GM12878 (cell line): ENCODE data around the gene AP2B1. TPM values are rescaled to one million over a fixed set of nuclear protein-coding genes. Genes with fewer than 3 reads are reported as not detected.

Experiments used
- ATAC-seq: fragments of 200-7000 bp; cut with Tn5 transposase; 3 replicates; pipeline ENCODE4 v1.9.1; 2020; ENCODE audit warnings: mild to moderate bottlenecking, moderate library complexity
- BruUV-seq: library from RNA; stranded (reverse); fragments of 400-500 nt; replicated peaks from 2 replicates; lab custom pipeline; 2021; lab: Mats Ljungman, UMichigan
- CTCF ChIA-PET: fragments of 300-600 bp; sonication (Branson Sonifier 250); formaldehyde crosslinking; extraction: SDS; loops from one replicate; lab custom pipeline; 2021; ENCODE audit warnings: inconsistent platforms; lab: Yijun Ruan, JAX
- POLR2A ChIA-PET: fragments of 350-600 bp; formaldehyde crosslinking; extraction: SDS; loops from one replicate; lab custom pipeline; 2021; ENCODE audit warnings: inconsistent platforms; lab: Charles Lee
- RAD21 ChIA-PET: fragments of 300-600 bp; sonication (Branson Sonifier 250); formaldehyde crosslinking; loops from one replicate; lab custom pipeline; 2023; ENCODE audit warnings: antibody characterized with exemption; ENCODE audit not compliant: unreplicated experiment; lab: Charles Lee
- SMC1A ChIA-PET: fragments of 300-600 bp; sonication (Branson Sonifier 250); formaldehyde crosslinking; loops from one replicate; lab custom pipeline; 2023; ENCODE audit not compliant: unreplicated experiment, uncharacterized antibody; lab: Charles Lee
- DNase-seq: peaks from one replicate; pipeline ENCODE4 v3.0.0-alpha.2; 2011; ENCODE audit warnings: low read depth, low spot score
- FAIRE-seq: peaks from 3 replicates; lab custom pipeline; 2011; peaks lifted over from hg19 to GRCh38; lab: Jason Lieb, UNC
- H2AFZ ChIP-seq: 2 replicates; pipeline ENCODE4 v1.6.0; 2011; ENCODE audit warnings: low read depth, low read length, control low read depth; ENCODE audit not compliant: control insufficient read depth
- H3K27ac ChIP-seq: 2 replicates; pipeline ENCODE4 v1.5.1; 2011; ENCODE audit warnings: control low read depth; ENCODE audit not compliant: control insufficient read depth, insufficient read depth
- H3K27me3 ChIP-seq, 2 experiments: replicated peaks in 1 of 2; 2 replicates each; pipeline versions ENCODE4 v1.6.0 to v1.6.1; 2011; ENCODE audit warnings: low read length in 1 of 2; ENCODE audit not compliant: control insufficient read depth in 2 of 2, insufficient read depth in 2 of 2
- H3K36me3 ChIP-seq, 2 experiments: 2 replicates each; pipeline ENCODE4 v1.5.1; 2011; ENCODE audit warnings: low read length in 1 of 2; ENCODE audit not compliant: control insufficient read depth in 2 of 2, insufficient read depth in 2 of 2
- H3K4me1 ChIP-seq: 2 replicates; pipeline ENCODE4 v1.6.1; 2011; ENCODE audit warnings: mild to moderate bottlenecking, low read length, moderate library complexity, mixed read lengths; ENCODE audit not compliant: control insufficient read depth, insufficient read depth
- H3K4me2 ChIP-seq: 2 replicates; pipeline ENCODE4 v1.6.0; 2011; ENCODE audit warnings: control low read depth; ENCODE audit not compliant: control insufficient read depth, insufficient read depth
- H3K4me3 ChIP-seq: fragments of 200-600 bp; sonication (generic); 2 replicates; pipeline ENCODE4 v1.5.1; 2016
- H3K79me2 ChIP-seq: 2 replicates; pipeline ENCODE4 v1.6.0; 2011; ENCODE audit warnings: low read length; ENCODE audit not compliant: control insufficient read depth, insufficient read depth
- H3K9ac ChIP-seq: 2 replicates; pipeline ENCODE4 v1.8.0; 2011; ENCODE audit warnings: low read length, control low read depth, mixed read lengths; ENCODE audit not compliant: control insufficient read depth, insufficient read depth
- H3K9me3 ChIP-seq: replicated peaks from 3 replicates; pipeline ENCODE4 v1.5.1; 2011; ENCODE audit warnings: mild to moderate bottlenecking, low read length; ENCODE audit not compliant: control insufficient read depth, insufficient read depth
- H4K20me1 ChIP-seq: 2 replicates; pipeline ENCODE4 v1.6.0; 2011; ENCODE audit not compliant: control insufficient read depth, insufficient read depth
- CBFB ChIP-seq: IDR thresholded peaks from 2 replicates; pipeline ENCODE4 v1.6.1; 2016; ENCODE audit warnings: antibody characterized with exemption, low read depth
- FOXK2 ChIP-seq: fragments of 450-650 bp; IDR thresholded peaks from 2 replicates; pipeline ENCODE4 v1.6.1; 2017; ENCODE audit warnings: mild to moderate bottlenecking, moderate library complexity
- HDAC6 ChIP-seq: fragments of 200-600 bp; sonication (generic); IDR thresholded peaks from one replicate; pipeline ENCODE4 v1.8.0; 2017; ENCODE audit warnings: antibody characterized with exemption; ENCODE audit not compliant: unreplicated experiment
- POLR2A ChIP-seq: IDR thresholded peaks from 2 replicates; pipeline ENCODE4 v1.6.1; 2011; ENCODE audit warnings: low read depth, mild to moderate bottlenecking, low read length
- RAD21 ChIP-seq: IDR thresholded peaks from 2 replicates; pipeline ENCODE4 v1.6.1; 2011; ENCODE audit warnings: mild to moderate bottlenecking, low read depth, low read length, moderate library complexity; ENCODE audit not compliant: insufficient read depth
- USF2 ChIP-seq: IDR thresholded peaks from 2 replicates; pipeline ENCODE4 v1.6.1; 2011; ENCODE audit warnings: low read depth, low read length, improper control_type of control experiment, borderline replicate concordance
- ZNF384 ChIP-seq: IDR thresholded peaks from 2 replicates; pipeline ENCODE4 v1.6.1; 2012; ENCODE audit warnings: low read depth, mild to moderate bottlenecking, low read length, improper control_type of control experiment, borderline replicate concordance
- WGBS: methylation state at CpG from one replicate; pipeline ENCODE4 v1.1.6; 2016; ENCODE audit warnings: low lambda C conversion rate; ENCODE audit not compliant: insufficient replicate concordance, insufficient coverage; ENCODE audit errors: missing lambda C conversion rate; 5-methylcytosine and 5-hydroxymethylcytosine counted together
- in situ Hi-C: fragments of 300-500 bp; cut with MboI; formaldehyde crosslinking; loops from 9 replicates; pipeline ENCODE4 v1.14.3; 2018; ENCODE audit warnings: mixed read lengths
- intact Hi-C: fragments of 100-400 bp; cut with micrococcal nuclease; formaldehyde crosslinking; loops from one replicate; pipeline ENCODE4 v1.14.2; 2022; ENCODE audit not compliant: unreplicated experiment
- polyA plus RNA-seq, 11 experiments: library from polyadenylated mRNA; depleted of rRNA in 4 of 11; unstranded in 6 of 11; stranded (reverse) in 5 of 11; fragments of >200 nt; fragmentation: Nextera tagmentation in 4 of 11; fragmentation: Illumina TruSeq in 1 of 11; extraction: Ambion mirVana in 4 of 11; extraction: Trizol in 1 of 11; gene quantifications; 1 replicate in 1 of 11; 2 replicates in 10 of 11; pipeline versions ENCODE4 v1.2.1 to v1.2.3, GENCODE V29; 2011 to 2016; ENCODE audit warnings: inconsistent platforms in 2 of 11, missing spikeins in 2 of 11, low read depth in 1 of 11
- total RNA-seq, 4 experiments: library from RNA; depleted of rRNA in 3 of 4; stranded (reverse); fragments of >200 nt in 3 of 4; fragmentation: Illumina TruSeq in 1 of 4; extraction: Trizol in 1 of 4; gene quantifications; 2 replicates each; pipeline versions ENCODE4 v1.2.1 to v1.2.3, GENCODE V29; 2013 to 2021

AP2B1 gene
- total and polyA plus RNA-seq, 10 of the 15 experiments (the other 5 are each of a cell fraction or from before 2014, with no cell fraction given) = 18.6 to 112 (median 53.9) TPM

GRCh38 chr17:35605678-35606077 is 18.6 kb downstream of the AP2B1 start:
- ChIA-PET RAD21 (no interaction called here), CTCF (interaction anchor here (1.1 to 4.8 kb wide), 2 partner anchors 7 to 22 kb away, joined by 3 to 32 read pairs; no protein-coding TSS in a partner anchor), POLR2A (interaction anchor here (0.6 kb wide), 1 partner anchor 236 kb away, joined by 8 read pairs; no protein-coding TSS in a partner anchor), SMC1A (interaction anchor here (0.9 kb wide), 1 partner anchor 12 kb away, joined by 4 read pairs; no protein-coding TSS in a partner anchor)
- Histone ChIP-seq H3K27ac (no peak overlapping the region), H3K36me3 (peaks cover 0 to 21% of the 10 kb centered on the region in 2 experiments; a peak in 2 of 4 replicates), H3K4me2 (no peak overlapping the region), H4K20me1 (no peaks in the 10 kb centered on the region), H2AFZ (no peak overlapping the region), H3K9ac (no peak overlapping the region), H3K27me3 (no peaks in the 10 kb centered on the region), H3K4me3 (no peak overlapping the region), H3K4me1 (no peaks in the 10 kb centered on the region), H3K79me2 (no peaks in the 10 kb centered on the region), H3K9me3 (no peaks in the 10 kb centered on the region)
- in situ Hi-C loops (loop anchor here (5.0 kb wide), 1 partner anchor 142 kb away; no protein-coding TSS in a partner anchor), intact Hi-C loops (no loop called here)
- no peak for ATAC-seq
- no peak for FAIRE-seq
- WGBS = 89% methylated on average over 2 of the region's 2 CpGs
- BruUV-seq = no TSS peak
- TF ChIP-seq RAD21 (no peak), ZNF384 (no peak), FOXK2 (no peak), USF2 (no peak), HDAC6 (no peak), POLR2A (no peak), CBFB (no peak)
- DNase-seq = no peak
